Ishikawa (cell line): Measurements from ENCODE around the gene ARMC3.

Experiments used
- CEBPB ChIP-seq: IDR thresholded peaks from 2 replicates; pipeline ENCODE4 v1.6.1; 2012
- CREB1 ChIP-seq: IDR thresholded peaks from 2 replicates; pipeline ENCODE4 v1.6.1; 2012; ENCODE audit warnings: low read depth
- EP300 ChIP-seq: IDR thresholded peaks from 2 replicates; pipeline ENCODE4 v1.6.1; 2012; ENCODE audit warnings: borderline replicate concordance
- FOXM1 ChIP-seq: IDR thresholded peaks from 2 replicates; pipeline ENCODE4 v1.6.1; 2012; ENCODE audit warnings: low read depth, borderline replicate concordance
- RAD21 ChIP-seq: IDR thresholded peaks from 2 replicates; pipeline ENCODE4 v1.6.1; 2012; ENCODE audit warnings: low read depth
- REST ChIP-seq: IDR thresholded peaks from 2 replicates; pipeline ENCODE4 v1.6.1; 2012; ENCODE audit warnings: low read depth, mild to moderate bottlenecking
- TAF1 ChIP-seq: IDR thresholded peaks from 2 replicates; pipeline ENCODE4 v1.6.1; 2012; ENCODE audit warnings: low read depth, mild to moderate bottlenecking
- TCF12 ChIP-seq: IDR thresholded peaks from 2 replicates; pipeline ENCODE4 v1.6.1; 2012; ENCODE audit warnings: low read depth
- TEAD4 ChIP-seq: IDR thresholded peaks from 2 replicates; pipeline ENCODE4 v1.6.1; 2012
- YY1 ChIP-seq: IDR thresholded peaks from 2 replicates; pipeline ENCODE4 v1.6.1; 2012; ENCODE audit warnings: low read depth
- ZBTB7A ChIP-seq: IDR thresholded peaks from 2 replicates; pipeline ENCODE4 v1.6.1; 2012; ENCODE audit warnings: low read depth
- TF ChIP-seq, protein P1 (sequence below): IDR thresholded peaks from 2 replicates; pipeline ENCODE4 v1.6.1; 2012
- TF ChIP-seq, protein P2 (sequence below): IDR thresholded peaks from 2 replicates; pipeline ENCODE4 v1.6.1; 2012

DNA sequence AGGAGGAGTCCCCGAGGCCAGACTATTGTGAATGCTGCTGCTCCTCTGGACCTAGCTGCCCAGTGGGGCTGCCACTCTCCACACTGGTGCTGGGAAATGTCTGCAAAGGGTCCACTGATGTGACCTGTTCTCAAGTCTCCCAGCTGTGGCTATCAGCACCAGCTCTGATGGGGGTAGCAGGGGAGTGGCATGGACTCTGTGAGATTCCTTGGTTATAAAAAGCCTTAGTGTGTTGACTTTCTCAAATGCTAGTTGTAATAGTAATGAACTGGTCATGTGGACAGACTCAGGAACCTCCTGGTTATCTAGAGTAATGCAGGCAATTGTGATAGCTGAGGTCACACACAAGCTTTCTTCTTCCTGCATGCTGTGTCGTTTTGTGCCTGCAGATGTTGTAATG is 34.1 kb upstream of the ARMC3 start:
- TF ChIP-seq, protein P1, sequence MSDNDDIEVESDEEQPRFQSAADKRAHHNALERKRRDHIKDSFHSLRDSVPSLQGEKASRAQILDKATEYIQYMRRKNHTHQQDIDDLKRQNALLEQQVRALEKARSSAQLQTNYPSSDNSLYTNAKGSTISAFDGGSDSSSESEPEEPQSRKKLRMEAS, result no peak
- no peak for TF ChIP-seq RAD21
- no peak for TF ChIP-seq ZBTB7A
- no peak for TF ChIP-seq CREB1
- TF ChIP-seq, protein P2, sequence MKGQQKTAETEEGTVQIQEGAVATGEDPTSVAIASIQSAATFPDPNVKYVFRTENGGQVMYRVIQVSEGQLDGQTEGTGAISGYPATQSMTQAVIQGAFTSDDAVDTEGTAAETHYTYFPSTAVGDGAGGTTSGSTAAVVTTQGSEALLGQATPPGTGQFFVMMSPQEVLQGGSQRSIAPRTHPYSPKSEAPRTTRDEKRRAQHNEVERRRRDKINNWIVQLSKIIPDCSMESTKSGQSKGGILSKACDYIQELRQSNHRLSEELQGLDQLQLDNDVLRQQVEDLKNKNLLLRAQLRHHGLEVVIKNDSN, result no peak
- no peak for TF ChIP-seq EP300
- TF ChIP-seq FOXM1, result no peak
- TF ChIP-seq TAF1, result no peak
- TF ChIP-seq REST, result no peak
- TF ChIP-seq YY1, result no peak
- TF ChIP-seq CEBPB, result no peak
- no peak for TF ChIP-seq TCF12
- TF ChIP-seq TEAD4, result no peak
